Measurements from ENCODE around the gene VWA5B2.

VWA5B2 gene

GRCh38 chr3:184259396-184259877, 30.1 kb downstream of the VWA5B2 start:
- Mint-ChIP-seq H3K4me3 (peak overlapping the region; percentile 63 to 81 (median 71)), H3K36me3 (ENCODE audit: low read depth) (peaks cover 3% of the 10 kb centered on the region)
- TF ChIP-seq, protein P1, sequence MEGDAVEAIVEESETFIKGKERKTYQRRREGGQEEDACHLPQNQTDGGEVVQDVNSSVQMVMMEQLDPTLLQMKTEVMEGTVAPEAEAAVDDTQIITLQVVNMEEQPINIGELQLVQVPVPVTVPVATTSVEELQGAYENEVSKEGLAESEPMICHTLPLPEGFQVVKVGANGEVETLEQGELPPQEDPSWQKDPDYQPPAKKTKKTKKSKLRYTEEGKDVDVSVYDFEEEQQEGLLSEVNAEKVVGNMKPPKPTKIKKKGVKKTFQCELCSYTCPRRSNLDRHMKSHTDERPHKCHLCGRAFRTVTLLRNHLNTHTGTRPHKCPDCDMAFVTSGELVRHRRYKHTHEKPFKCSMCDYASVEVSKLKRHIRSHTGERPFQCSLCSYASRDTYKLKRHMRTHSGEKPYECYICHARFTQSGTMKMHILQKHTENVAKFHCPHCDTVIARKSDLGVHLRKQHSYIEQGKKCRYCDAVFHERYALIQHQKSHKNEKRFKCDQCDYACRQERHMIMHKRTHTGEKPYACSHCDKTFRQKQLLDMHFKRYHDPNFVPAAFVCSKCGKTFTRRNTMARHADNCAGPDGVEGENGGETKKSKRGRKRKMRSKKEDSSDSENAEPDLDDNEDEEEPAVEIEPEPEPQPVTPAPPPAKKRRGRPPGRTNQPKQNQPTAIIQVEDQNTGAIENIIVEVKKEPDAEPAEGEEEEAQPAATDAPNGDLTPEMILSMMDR (IDR thresholded peaks at IDR 0.05; ENCODE audit: unreplicated experiment in 3 of 3) = no peak

DNA sequence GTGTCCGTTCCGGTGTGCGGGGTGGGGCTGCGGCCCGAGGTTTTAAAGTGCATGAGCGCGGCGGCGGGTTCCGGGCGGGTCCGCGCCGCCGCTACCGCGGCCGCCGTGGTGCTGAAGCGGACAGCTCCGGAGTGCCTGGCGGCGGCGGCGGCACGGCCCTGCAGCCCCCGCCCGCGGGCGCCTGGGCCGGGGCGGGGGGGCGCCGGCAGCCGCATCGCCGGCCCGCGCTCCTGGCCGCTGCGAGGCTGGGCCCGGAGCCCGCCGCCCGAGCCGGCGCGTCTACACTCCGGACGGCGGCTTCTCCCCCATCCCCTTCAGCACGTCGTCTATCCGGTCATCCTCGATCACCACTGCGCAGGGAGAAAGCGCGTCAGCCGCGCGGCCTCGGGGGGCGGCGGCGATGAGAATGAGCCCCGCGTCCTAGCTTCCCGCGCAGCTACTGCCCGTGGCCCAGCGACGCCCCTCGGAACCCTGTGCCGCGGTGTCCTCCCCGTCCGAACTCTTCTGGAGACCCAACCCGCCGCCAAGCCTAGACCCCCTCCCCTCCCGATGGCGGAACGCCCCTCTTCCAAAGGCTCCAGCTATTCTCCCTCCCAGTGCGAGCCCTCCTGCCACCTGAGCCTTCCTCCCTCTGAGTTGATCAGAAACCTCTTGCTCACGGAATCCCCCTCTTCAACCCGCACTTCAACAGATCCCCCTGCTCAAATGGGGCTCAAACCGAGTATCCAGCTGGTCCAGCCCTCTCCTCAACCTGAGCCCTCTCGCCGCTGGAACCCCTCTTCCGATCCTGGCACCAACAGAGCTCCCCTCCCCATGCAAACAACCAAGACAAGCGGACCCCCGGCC, 30.7 kb downstream of the VWA5B2 start:
- peaks cover 88% of the 10 kb centered on the region for H3K27me3 Mint-ChIP-seq (ENCODE audit: low read depth)
- H3K4me1 Mint-ChIP-seq = peaks cover 10% of the 10 kb centered on the region
- H3K4me3 Mint-ChIP-seq = peak overlapping the region; percentile 77 to 82 (median 82)
- H3K36me3 Mint-ChIP-seq (ENCODE audit: low read depth) = peaks cover 3% of the 10 kb centered on the region
- no peak overlapping the region for H3K27ac Mint-ChIP-seq
- peaks cover 3% of the 10 kb centered on the region for H3K9me3 Mint-ChIP-seq
- TF ChIP-seq, protein P1 (IDR thresholded peaks at IDR 0.05; ENCODE audit: unreplicated experiment in 3 of 3) = no peak

More at GRCh38 chr3:184259396-184259877, 30.1 kb downstream of the VWA5B2 start:
- Mint-ChIP-seq H3K9me3 (peaks cover 3% of the 10 kb centered on the region), H3K27me3 (ENCODE audit: low read depth) (peaks cover 82% of the 10 kb centered on the region), H3K27ac (no peak overlapping the region), H3K4me1 (peaks cover 10% of the 10 kb centered on the region)

DNA sequence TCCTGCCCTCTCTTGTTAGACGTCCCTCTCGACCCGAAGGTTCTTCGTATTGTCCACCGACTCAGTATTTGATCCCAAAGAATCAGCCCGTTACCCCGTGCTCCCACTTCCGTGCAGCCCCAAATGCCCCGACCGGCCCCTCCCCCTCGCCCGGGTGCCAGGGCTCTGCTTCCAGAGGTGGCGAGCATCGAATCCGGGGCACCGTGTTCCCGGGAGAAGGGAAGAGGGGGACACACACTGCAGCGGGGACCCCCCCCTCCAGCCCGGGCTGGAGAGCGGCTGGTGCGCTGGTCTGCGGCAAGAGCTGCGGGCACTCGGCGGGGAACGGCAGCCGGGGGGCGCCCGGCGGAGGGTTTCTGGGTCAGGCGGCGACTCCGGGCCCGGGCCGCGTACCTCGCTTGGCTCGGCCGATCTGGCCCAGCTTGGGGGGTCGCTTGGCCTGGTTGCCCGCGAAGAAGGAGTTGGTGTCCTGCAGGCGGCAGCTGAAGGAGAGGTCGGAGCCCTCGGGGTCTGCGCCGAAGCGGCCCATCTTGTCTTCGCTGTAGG, 31.4 kb downstream of the VWA5B2 start:
- TF ChIP-seq, protein P1 (IDR thresholded peaks at IDR 0.05; ENCODE audit: unreplicated experiment in 3 of 3) = no peak
- peaks cover 3% of the 10 kb centered on the region for H3K36me3 Mint-ChIP-seq (ENCODE audit: low read depth)
- H3K9me3 Mint-ChIP-seq = peaks cover 3% of the 10 kb centered on the region
- H3K27me3 Mint-ChIP-seq (ENCODE audit: low read depth) = peaks cover 87% of the 10 kb centered on the region
- no peak overlapping the region for H3K27ac Mint-ChIP-seq
- peak overlapping the region; percentile 77 to 82 (median 82) for H3K4me3 Mint-ChIP-seq
- peaks cover 10% of the 10 kb centered on the region for H3K4me1 Mint-ChIP-seq

DNA sequence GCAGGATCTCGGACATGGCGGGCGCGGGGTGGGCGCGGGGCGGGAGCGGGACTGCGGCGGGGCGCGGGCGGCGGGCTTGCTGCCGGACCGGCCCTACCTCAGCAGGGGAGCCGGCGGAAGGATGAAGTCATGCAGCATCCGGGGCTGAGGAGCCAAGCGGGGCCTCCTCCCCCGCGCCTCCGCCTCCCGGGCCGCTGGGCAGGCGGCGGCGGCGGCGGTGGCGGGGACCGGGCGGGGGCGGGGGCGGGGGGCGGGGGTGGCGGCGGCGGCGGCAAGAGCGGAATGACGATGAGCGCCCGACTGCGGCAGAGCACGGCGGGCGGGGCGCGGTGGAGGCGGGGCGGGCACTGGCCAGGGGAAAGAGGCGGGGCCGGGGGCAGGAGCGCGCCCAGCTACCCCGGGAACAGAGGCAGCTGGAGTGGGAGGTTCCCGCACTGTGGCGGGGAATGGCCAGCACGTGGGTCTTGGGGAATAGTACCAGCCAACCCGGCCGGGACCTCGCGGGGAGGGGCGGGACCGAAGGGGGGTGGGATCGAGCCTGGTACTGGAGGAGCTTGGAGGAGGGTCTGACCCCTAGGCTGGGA, 32.0 kb downstream of the VWA5B2 start, which contains the start of gene CAMK2N2:
CAMK2N2 (minus strand) TSS at position 284 of the 584 bp plus-strand sequence; CDS start at position 16, 268 bp downstream.
- Mint-ChIP-seq H3K9me3 (peaks cover 3% of the 10 kb centered on the region), H3K36me3 (ENCODE audit: low read depth) (peaks cover 3% of the 10 kb centered on the region), H3K27me3 (ENCODE audit: low read depth) (peaks cover 90% of the 10 kb centered on the region), H3K4me3 (peak within 1 kb of the TSS; percentile 82 to 85 (median 82)), H3K4me1 (peaks cover 10% of the 10 kb centered on the region), H3K27ac (no peak within 1 kb of the TSS)
- TF ChIP-seq, protein P1 (IDR thresholded peaks at IDR 0.05; ENCODE audit: unreplicated experiment in 3 of 3) = no peak

GRCh38 chr3:184261854-184262763, 32.7 kb downstream of the VWA5B2 start:
- peak overlapping the region; percentile 80 to 85 (median 82) for H3K4me3 Mint-ChIP-seq
- H3K9me3 Mint-ChIP-seq = peaks cover 5% of the 10 kb centered on the region
- H3K36me3 Mint-ChIP-seq (ENCODE audit: low read depth) = peaks cover 3% of the 10 kb centered on the region
- peaks cover 92% of the 10 kb centered on the region for H3K27me3 Mint-ChIP-seq (ENCODE audit: low read depth)
- no peak overlapping the region for H3K27ac Mint-ChIP-seq
- peaks cover 10% of the 10 kb centered on the region for H3K4me1 Mint-ChIP-seq
- TF ChIP-seq, protein P1 (IDR thresholded peaks at IDR 0.05; ENCODE audit: unreplicated experiment in 3 of 3) = no peak

All from nephron (organoid).